Upper lobe of left lung (tissue), 6 donors: ENCODE measurements around the gene CD7. TPM values are rescaled to one million over a fixed set of nuclear protein-coding genes. Genes with fewer than 3 reads are reported as not detected.
"Not testable (repeated sequence)": the region's sequence is repeated elsewhere in the genome, so short reads cannot be mapped to it uniquely, and the experiment has no call there.

Experiments used
- ATAC-seq, 2 donors: fragments of 200-7000 bp; cut with Tn5 transposase; one replicate each; pipeline ENCODE4 v1.9.1; 2022; ENCODE audit warnings: mild to moderate bottlenecking in 2 of 2, moderate library complexity in 2 of 2; ENCODE audit not compliant: low FRiP score in 2 of 2
- DNase-seq, 2 donors: peaks; one replicate each; pipeline ENCODE4 v3.0.0-alpha.2; 2019 to 2020
- H3K27ac ChIP-seq, 4 donors: fragments of 200-600 bp; sonication (generic); one replicate each; pipeline ENCODE4 v1.5.1; 2016 to 2019
- H3K27me3 ChIP-seq, 4 donors: fragments of 200-600 bp; sonication (generic); one replicate each; pipeline ENCODE4 v1.5.1; 2017 to 2019
- H3K36me3 ChIP-seq, 4 donors: fragments of 200-600 bp; sonication (generic); one replicate each; pipeline ENCODE4 v1.5.1; 2016 to 2019
- H3K4me1 ChIP-seq, 4 donors: fragments of 200-600 bp; sonication (generic); one replicate each; pipeline ENCODE4 v1.5.1; 2018 to 2019
- H3K4me3 ChIP-seq, 4 donors: fragments of 200-600 bp; sonication (generic); one replicate each; pipeline ENCODE4 v1.5.1; 2017 to 2019; ENCODE audit warnings: mild to moderate bottlenecking in 2 of 4, moderate library complexity in 1 of 4
- H3K9me3 ChIP-seq, 4 donors: fragments of 200-600 bp; sonication (generic); one replicate each; pipeline ENCODE4 v1.5.1; 2018 to 2019
- CTCF ChIP-seq, 6 experiments: fragments of 450-650 bp in 4 of 6; fragments of 200-600 bp in 2 of 6; sonication (generic) in 2 of 6; IDR thresholded peaks; one replicate each; pipeline ENCODE4 v1.5.1; 2016 to 2019; ENCODE audit warnings: antibody characterized with exemption in 6 of 6
- EP300 ChIP-seq, 4 donors: sonication (generic); formaldehyde crosslinking; IDR thresholded peaks; one replicate each; pipeline ENCODE4 v1.5.1; 2017; ENCODE audit warnings: antibody characterized with exemption in 4 of 4, control low read depth in 2 of 4
- POLR2A ChIP-seq, 4 donors: fragments of 450-650 bp; IDR thresholded peaks; one replicate each; pipeline ENCODE4 v1.5.1; 2016 to 2017; ENCODE audit warnings: antibody characterized with exemption in 4 of 4, mild to moderate bottlenecking in 2 of 4
- POLR2AphosphoS5 ChIP-seq, 2 donors: sonication (generic); formaldehyde crosslinking; IDR thresholded peaks; one replicate each; pipeline ENCODE4 v1.5.1; 2017; ENCODE audit warnings: antibody characterized with exemption in 2 of 2
- WGBS, 2 donors: methylation state at CpG; one replicate each; pipeline ENCODE4 v1.1.5; 2017 to 2018; 5-methylcytosine and 5-hydroxymethylcytosine counted together
- total RNA-seq, 6 donors: library from RNA; depleted of rRNA in 4 of 6; stranded (reverse); fragments of >200 nt in 4 of 6; gene quantifications; one replicate each; pipeline versions ENCODE4 v1.1.0 to v1.2.1, GENCODE V29; 2016 to 2021
- donor health status: DM: no; HTN: no; CAD: no; lungs with moderate emphysema.
- donor health status: DM: no; HTN: yes; CAD: no; lungs with severe emphysema.

CD7 gene
- total RNA-seq, result 10 to 100 TPM in 1 of 6 donors, 1 to 10 TPM in 5; 5.2 to 24.7 (median 7.6) TPM

GRCh38 chr17:82317394-82318168 lies at the start of gene CD7:
Gene CD7, minus strand, starts transcription at chr17:82317608. Its CDS starts 113 bp downstream, at chr17:82317495.
- H3K27me3 ChIP-seq, result peaks cover 0 to 26% (median 9%) of the 10 kb centered on the region in 4 donors
- 83% methylated on average over 23 of the region's 26 CpGs; no CpG with 5 or more reads in 1 of the 2 donors for WGBS, 2 donors
- H3K27ac ChIP-seq, result peak within 1 kb of the TSS in 2 of 4 donors; percentile 24 to 62
- peaks cover 0 to 3% (median 0%) of the 10 kb centered on the region in 4 donors for H3K36me3 ChIP-seq
- ATAC-seq, result no peak
- TF ChIP-seq CTCF (IDR thresholded peaks at IDR 0.05) (no peak), POLR2A (IDR thresholded peaks at IDR 0.05) (peak in 1 of 4 donors; percentile 44), EP300 (IDR thresholded peaks at IDR 0.05) (no peak), POLR2AphosphoS5 (IDR thresholded peaks at IDR 0.05) (no peak)
- H3K9me3 ChIP-seq, result no peaks in the 10 kb centered on the region
- peak within 1 kb of the TSS in 3 of 4 donors; percentile 11 to 31 (median 21) for H3K4me3 ChIP-seq
- DNase-seq, result peak in 1 of 2 donors; percentile 56
- H3K4me1 ChIP-seq, result peaks cover 12 to 26% (median 17%) of the 10 kb centered on the region in 4 donors

- peaks cover 0 to 21% (median 12%) of the 10 kb centered on the region in 4 donors for H3K27me3 ChIP-seq
- 85 to 88% methylated on average over 7 of the region's 7 CpGs for WGBS, 2 donors
- peaks cover 14 to 17% (median 15%) of the 10 kb centered on the region in 4 donors for H3K4me1 ChIP-seq
- no peak overlapping the region for H3K4me3 ChIP-seq
- no peaks in the 10 kb centered on the region for H3K36me3 ChIP-seq
- DNase-seq (no peak), ATAC-seq (no peak)
- no peaks in the 10 kb centered on the region for H3K9me3 ChIP-seq
- TF ChIP-seq POLR2A (IDR thresholded peaks at IDR 0.05) (no peak), EP300 (IDR thresholded peaks at IDR 0.05) (no peak), POLR2AphosphoS5 (IDR thresholded peaks at IDR 0.05) (no peak), CTCF (IDR thresholded peaks at IDR 0.05) (no peak)
- no peak overlapping the region for H3K27ac ChIP-seq
Observed at GRCh38 chr17:82366749-82367148, 49.3 kb upstream of the CD7 start.

- Histone ChIP-seq H3K9me3 (no peaks in the 10 kb centered on the region), H3K4me1 (peaks cover 5 to 7% (median 6%) of the 10 kb centered on the region in 4 donors), H3K36me3 (no peaks in the 10 kb centered on the region), H3K4me3 (no peak overlapping the region), H3K27ac (no peak overlapping the region), H3K27me3 (peaks cover 0 to 11% (median 6%) of the 10 kb centered on the region in 4 donors)
- no peak for TF ChIP-seq CTCF (IDR thresholded peaks at IDR 0.05)
- no peak for TF ChIP-seq POLR2AphosphoS5 (IDR thresholded peaks at IDR 0.05)
- no peak for TF ChIP-seq EP300 (IDR thresholded peaks at IDR 0.05)
- TF ChIP-seq POLR2A (IDR thresholded peaks at IDR 0.05), result no peak
- ATAC-seq (no peak), DNase-seq (no peak)
- 74 to 75% methylated on average over 6 of the region's 6 CpGs for WGBS, 2 donors
Observed at GRCh38 chr17:82365606-82366295, 48.3 kb upstream of the CD7 start.

GRCh38 chr17:82361885-82362633 lies 44.7 kb upstream of the CD7 start:
- H3K27me3 ChIP-seq, result no peaks in the 10 kb centered on the region
- no peaks in the 10 kb centered on the region for H3K9me3 ChIP-seq
- TF ChIP-seq POLR2AphosphoS5 (IDR thresholded peaks at IDR 0.05) (no peak), EP300 (IDR thresholded peaks at IDR 0.05) (no peak), CTCF (IDR thresholded peaks at IDR 0.05) (no peak), POLR2A (IDR thresholded peaks at IDR 0.05) (no peak)
- H3K36me3 ChIP-seq, result no peaks in the 10 kb centered on the region
- no peak overlapping the region for H3K4me3 ChIP-seq
- ATAC-seq, result peak in 1 of 2 donors; percentile 63
- no peak overlapping the region for H3K27ac ChIP-seq
- WGBS, 2 donors, result 89 to 96% methylated on average over 6 of the region's 6 CpGs
- no peak for DNase-seq
- H3K4me1 ChIP-seq, result no peaks in the 10 kb centered on the region

- not testable (repeated sequence) for H3K27ac ChIP-seq, H3K27me3 ChIP-seq, H3K36me3 ChIP-seq, DNase-seq, H3K4me3 ChIP-seq, H3K9me3 ChIP-seq, ATAC-seq
- peaks cover 0 to 12% (median 1%) of the 10 kb centered on the region in 4 donors for H3K4me1 ChIP-seq
- WGBS, 2 donors, result 80% methylated on average over 1 of the region's 1 CpG; no CpG with 5 or more reads in 1 of the 2 donors
Observed at GRCh38 chr17:82359451-82360074, 42.2 kb upstream of the CD7 start.
